ENCODE data around the gene ZNF783. TPM values are rescaled to one million over a fixed set of nuclear protein-coding genes. Genes with fewer than 3 reads are reported as not detected.

ZNF783 gene
- total and polyA plus RNA-seq, 2 of the 8 experiments (the other 6 are each of a cell fraction or from before 2014, with no cell fraction given), result 7.3 to 8.2 TPM

GRCh38 chr7:149292462-149292823 is 30.4 kb downstream of the ZNF783 start:
- H2BK20ac ChIP-seq (ENCODE audit: low read length), result no peak overlapping the region
- no peak overlapping the region for H4K91ac ChIP-seq (replicated peaks; ENCODE audit: insufficient read length, low read length)
- no peak overlapping the region for H2AFZ ChIP-seq (ENCODE audit: low read length)
- ChIA-PET POLR2A (ENCODE audit: partially characterized antibody) (interaction anchor here (1.1 kb wide), 1 partner anchor 16 kb away, joined by 3 read pairs; no protein-coding TSS in a partner anchor), CTCF (ENCODE audit: partially characterized antibody) (interaction anchor here (0.5 to 3.6 kb wide), 12 partner anchors 8 to 204 kb away, joined by 3 to 17 read pairs (median 4); partner anchors contain the start of gene ZNF783)
- peak in 1 of 2 experiments; percentile 67 for DNase-seq (ENCODE audit: low read depth in 1 of 2, low spot score in 2 of 2)
- no peak overlapping the region for H4K8ac ChIP-seq (ENCODE audit: extremely low read depth, insufficient read depth, low read length)
- H3K4me3 ChIP-seq (ENCODE audit: extremely low read depth in 1 of 4, insufficient read depth in 2 of 4, low read depth in 3 of 4, low read length in 4 of 4), result no peak overlapping the region
- no peak overlapping the region for H3K23ac ChIP-seq (ENCODE audit: insufficient read length)
- no peak overlapping the region for H2BK120ac ChIP-seq (replicated peaks; ENCODE audit: low read depth, low read length)
- no peak overlapping the region for H3K27ac ChIP-seq (ENCODE audit: low read depth, low read length)
- peaks cover 0 to 3% (median 0%) of the 10 kb centered on the region in 4 experiments; a peak in 1 of 7 replicates for H3K4me1 ChIP-seq (replicated peaks in 1 of 4; ENCODE audit: control insufficient read depth in 3 of 4, insufficient read depth in 4 of 4, low read length in 3 of 4)
- no peak overlapping the region for H2BK15ac ChIP-seq (ENCODE audit: low read length)
- no peak overlapping the region for H2BK12ac ChIP-seq (ENCODE audit: low read depth, low read length)
- no peak for FAIRE-seq
- H3K18ac ChIP-seq (ENCODE audit: extremely low read depth, low read length), result no peak overlapping the region
- 80% methylated on average over 9 of the region's 9 CpGs; no CpG with 5 or more reads in 1 of the 2 experiments for WGBS, 2 experiments (ENCODE audit: extremely low coverage in 1 of 2, insufficient coverage in 1 of 2, insufficient read length in 1 of 2, insufficient replicate concordance in 2 of 2, low coverage in 1 of 2, low lambda C conversion rate in 2 of 2, missing lambda C conversion rate in 1 of 2)
- no peaks in the 10 kb centered on the region for H3K79me1 ChIP-seq (ENCODE audit: low read depth, low read length)
- H4K5ac ChIP-seq (ENCODE audit: insufficient read length, low read depth, low read length), result no peak overlapping the region
- no peak overlapping the region for H3K14ac ChIP-seq (ENCODE audit: insufficient read length)
- no peak overlapping the region for H2BK5ac ChIP-seq (ENCODE audit: low read depth, low read length)
- H3K9ac ChIP-seq (replicated peaks in 1 of 4; ENCODE audit: extremely low read depth in 1 of 4, low read depth in 3 of 4, low read length in 3 of 4), result no peak overlapping the region
- H3K56ac ChIP-seq (replicated peaks; ENCODE audit: insufficient read length, low read depth, low read length), result no peak overlapping the region
- H3K27me3 ChIP-seq (replicated peaks in 1 of 4; ENCODE audit: control insufficient read depth in 3 of 4, extremely low read depth in 1 of 4, insufficient read depth in 3 of 4, low read length in 3 of 4), result no peaks in the 10 kb centered on the region
- no peak overlapping the region for H3K4me2 ChIP-seq (ENCODE audit: insufficient read depth in 1 of 2, low read depth in 2 of 2, low read length in 2 of 2)
- no peaks in the 10 kb centered on the region for H4K20me1 ChIP-seq (replicated peaks in 1 of 2; ENCODE audit: control insufficient read depth in 1 of 2, insufficient read depth in 2 of 2, low read length in 2 of 2)
- H3K23me2 ChIP-seq (ENCODE audit: low read depth, low read length), result no peaks in the 10 kb centered on the region
- no peak overlapping the region for H3K4ac ChIP-seq (replicated peaks; ENCODE audit: insufficient read length, low read depth, low read length)
- H3K79me2 ChIP-seq (ENCODE audit: control insufficient read depth in 1 of 2, insufficient read depth in 2 of 2, low read length in 2 of 2), result no peaks in the 10 kb centered on the region
- H2AK5ac ChIP-seq (ENCODE audit: low read depth, low read length), result no peak overlapping the region
- no peaks in the 10 kb centered on the region for H3K9me3 ChIP-seq (ENCODE audit: insufficient read depth in 2 of 2, low read depth in 1 of 2, low read length in 1 of 2)
- no peaks in the 10 kb centered on the region for H3K36me3 ChIP-seq (ENCODE audit: control insufficient read depth in 2 of 4, insufficient read depth in 4 of 4, low read length in 3 of 4)
- TF ChIP-seq CTCF (IDR thresholded peaks at IDR 0.05; ENCODE audit: control extremely low read depth in 1 of 3, insufficient read depth in 1 of 3, low read depth in 1 of 3, low read length in 3 of 3), result peak in 2 of 3 experiments; percentile 30; a peak in 2 of 4 replicates
- no peak for TF ChIP-seq CTBP2 (IDR thresholded peaks at IDR 0.05; ENCODE audit: borderline replicate concordance, insufficient read depth, insufficient read length, low read length)
- TF ChIP-seq RAD21 (IDR thresholded peaks at IDR 0.05 in 1 of 2, conservative IDR thresholded peaks at IDR 0.05 in 1 of 2; ENCODE audit: low read depth in 2 of 2, low read length in 2 of 2), result peak; percentile 57 to 66
- TF ChIP-seq SRF (IDR thresholded peaks at IDR 0.05; ENCODE audit: low read depth, low read length), result no peak
- no peak for TF ChIP-seq E2F6 (IDR thresholded peaks at IDR 0.05)
- TF ChIP-seq KDM4A (IDR thresholded peaks at IDR 0.05; ENCODE audit: low read depth, low read length, severe bottlenecking), result no peak
- no peak for TF ChIP-seq NRF1 (IDR thresholded peaks at IDR 0.05; ENCODE audit: low read depth, low read length)
- no peak for TF ChIP-seq KDM5A (IDR thresholded peaks at IDR 0.05; ENCODE audit: low read length)
- TF ChIP-seq SP1 (IDR thresholded peaks at IDR 0.05; ENCODE audit: low read depth, low read length), result no peak

Measured in H1 (cell line).